Measurements from ENCODE around the gene PROZ.

DNA sequence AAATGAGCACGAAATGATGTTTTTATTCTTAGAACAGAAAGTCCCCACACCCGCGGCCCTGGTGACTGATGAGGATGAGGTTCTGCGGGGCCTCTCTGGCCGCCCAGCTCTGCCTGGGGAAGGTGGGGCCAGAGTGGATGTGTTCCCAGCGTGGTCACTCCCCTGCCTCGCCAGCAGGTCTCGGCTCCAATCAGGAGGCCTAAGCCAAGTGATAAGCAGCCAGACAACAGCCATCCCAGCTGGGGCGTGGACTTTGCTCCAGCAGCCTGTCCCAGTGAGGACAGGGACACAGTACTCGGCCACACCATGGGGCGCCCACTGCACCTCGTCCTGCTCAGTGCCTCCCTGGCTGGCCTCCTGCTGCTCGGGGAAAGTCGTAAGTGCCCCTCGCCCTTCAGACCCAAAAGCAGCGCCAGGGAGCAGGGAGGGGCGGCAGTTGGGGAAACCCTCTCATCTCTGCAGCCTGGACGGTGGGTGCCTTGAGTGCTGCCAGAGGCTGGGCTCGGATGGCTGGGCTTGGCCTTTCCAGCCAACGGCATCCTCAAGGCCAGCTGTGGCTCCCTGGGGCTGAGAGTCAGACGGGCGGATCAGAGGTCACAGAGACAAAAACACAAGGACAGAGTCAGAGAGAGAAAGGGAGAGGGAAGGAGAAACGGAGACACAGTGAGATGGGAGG, 35.8 kb upstream of the PROZ start, which contains the start of gene F10:
- no peak for TF ChIP-seq EZH2 (IDR thresholded peaks at IDR 0.05; ENCODE audit: low read length, unreplicated experiment)
- TF ChIP-seq, protein P1, sequence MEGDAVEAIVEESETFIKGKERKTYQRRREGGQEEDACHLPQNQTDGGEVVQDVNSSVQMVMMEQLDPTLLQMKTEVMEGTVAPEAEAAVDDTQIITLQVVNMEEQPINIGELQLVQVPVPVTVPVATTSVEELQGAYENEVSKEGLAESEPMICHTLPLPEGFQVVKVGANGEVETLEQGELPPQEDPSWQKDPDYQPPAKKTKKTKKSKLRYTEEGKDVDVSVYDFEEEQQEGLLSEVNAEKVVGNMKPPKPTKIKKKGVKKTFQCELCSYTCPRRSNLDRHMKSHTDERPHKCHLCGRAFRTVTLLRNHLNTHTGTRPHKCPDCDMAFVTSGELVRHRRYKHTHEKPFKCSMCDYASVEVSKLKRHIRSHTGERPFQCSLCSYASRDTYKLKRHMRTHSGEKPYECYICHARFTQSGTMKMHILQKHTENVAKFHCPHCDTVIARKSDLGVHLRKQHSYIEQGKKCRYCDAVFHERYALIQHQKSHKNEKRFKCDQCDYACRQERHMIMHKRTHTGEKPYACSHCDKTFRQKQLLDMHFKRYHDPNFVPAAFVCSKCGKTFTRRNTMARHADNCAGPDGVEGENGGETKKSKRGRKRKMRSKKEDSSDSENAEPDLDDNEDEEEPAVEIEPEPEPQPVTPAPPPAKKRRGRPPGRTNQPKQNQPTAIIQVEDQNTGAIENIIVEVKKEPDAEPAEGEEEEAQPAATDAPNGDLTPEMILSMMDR (conservative IDR thresholded peaks at IDR 0.05; ENCODE audit: low read depth, low read length), result no peak
- no peak for TF ChIP-seq EZH2phosphoT487 (IDR thresholded peaks at IDR 0.05; ENCODE audit: borderline replicate concordance, low read length)

All from PC-3 (cell line).